Epithelial cell of esophagus (primary cell): Measurements from ENCODE around the gene PFDN2.

Experiments used
- DNase-seq: peaks from one replicate; pipeline ENCODE4 v3.0.0; 2010; ENCODE audit warnings: low read depth
- H3K4me3 ChIP-seq: 2 replicates; pipeline ENCODE4 v1.5.1; 2011; ENCODE audit warnings: mild to moderate bottlenecking, low read length, control low read depth
- TF ChIP-seq, protein P1 (sequence below): IDR thresholded peaks from 2 replicates; pipeline ENCODE4 v1.5.1; 2011; ENCODE audit warnings: low read depth, mild to moderate bottlenecking, low read length, control low read depth, inconsistent platforms; ENCODE audit not compliant: insufficient read depth; ENCODE audit errors: missing control alignments

Gene PFDN2

GRCh38 chr1:161106431-161106830 lies 11.4 kb downstream of the PFDN2 start:
- no peak overlapping the region for H3K4me3 ChIP-seq
- TF ChIP-seq, protein P1, sequence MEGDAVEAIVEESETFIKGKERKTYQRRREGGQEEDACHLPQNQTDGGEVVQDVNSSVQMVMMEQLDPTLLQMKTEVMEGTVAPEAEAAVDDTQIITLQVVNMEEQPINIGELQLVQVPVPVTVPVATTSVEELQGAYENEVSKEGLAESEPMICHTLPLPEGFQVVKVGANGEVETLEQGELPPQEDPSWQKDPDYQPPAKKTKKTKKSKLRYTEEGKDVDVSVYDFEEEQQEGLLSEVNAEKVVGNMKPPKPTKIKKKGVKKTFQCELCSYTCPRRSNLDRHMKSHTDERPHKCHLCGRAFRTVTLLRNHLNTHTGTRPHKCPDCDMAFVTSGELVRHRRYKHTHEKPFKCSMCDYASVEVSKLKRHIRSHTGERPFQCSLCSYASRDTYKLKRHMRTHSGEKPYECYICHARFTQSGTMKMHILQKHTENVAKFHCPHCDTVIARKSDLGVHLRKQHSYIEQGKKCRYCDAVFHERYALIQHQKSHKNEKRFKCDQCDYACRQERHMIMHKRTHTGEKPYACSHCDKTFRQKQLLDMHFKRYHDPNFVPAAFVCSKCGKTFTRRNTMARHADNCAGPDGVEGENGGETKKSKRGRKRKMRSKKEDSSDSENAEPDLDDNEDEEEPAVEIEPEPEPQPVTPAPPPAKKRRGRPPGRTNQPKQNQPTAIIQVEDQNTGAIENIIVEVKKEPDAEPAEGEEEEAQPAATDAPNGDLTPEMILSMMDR = no peak
- DNase-seq = peak; percentile 51

DNA sequence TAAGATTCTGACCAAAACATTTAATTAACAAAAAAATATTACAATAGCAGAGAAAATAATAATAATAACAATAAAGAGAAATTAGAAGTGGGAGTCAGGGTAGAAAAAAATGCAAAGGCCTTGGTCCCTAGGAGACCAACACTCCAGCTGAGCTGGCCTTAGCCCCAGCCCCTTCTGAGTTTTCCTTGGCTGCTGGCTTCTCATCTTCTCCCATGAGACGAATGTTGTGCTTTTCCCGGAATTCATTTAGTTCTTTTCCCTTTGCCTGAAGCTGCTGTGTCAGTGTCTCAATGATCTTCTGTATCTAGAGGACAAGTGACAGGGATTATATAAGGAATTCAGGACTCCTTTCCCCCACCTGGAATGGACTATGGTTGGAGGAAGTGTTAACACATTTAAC lies 17.3 kb downstream of the PFDN2 start:
- TF ChIP-seq, protein P1 = no peak
- H3K4me3 ChIP-seq = no peak overlapping the region
- no peak for DNase-seq

GRCh38 chr1:161099090-161099802 lies 18.6 kb downstream of the PFDN2 start:
- no peak overlapping the region for H3K4me3 ChIP-seq
- no peak for DNase-seq
- TF ChIP-seq, protein P1 = no peak

DNA sequence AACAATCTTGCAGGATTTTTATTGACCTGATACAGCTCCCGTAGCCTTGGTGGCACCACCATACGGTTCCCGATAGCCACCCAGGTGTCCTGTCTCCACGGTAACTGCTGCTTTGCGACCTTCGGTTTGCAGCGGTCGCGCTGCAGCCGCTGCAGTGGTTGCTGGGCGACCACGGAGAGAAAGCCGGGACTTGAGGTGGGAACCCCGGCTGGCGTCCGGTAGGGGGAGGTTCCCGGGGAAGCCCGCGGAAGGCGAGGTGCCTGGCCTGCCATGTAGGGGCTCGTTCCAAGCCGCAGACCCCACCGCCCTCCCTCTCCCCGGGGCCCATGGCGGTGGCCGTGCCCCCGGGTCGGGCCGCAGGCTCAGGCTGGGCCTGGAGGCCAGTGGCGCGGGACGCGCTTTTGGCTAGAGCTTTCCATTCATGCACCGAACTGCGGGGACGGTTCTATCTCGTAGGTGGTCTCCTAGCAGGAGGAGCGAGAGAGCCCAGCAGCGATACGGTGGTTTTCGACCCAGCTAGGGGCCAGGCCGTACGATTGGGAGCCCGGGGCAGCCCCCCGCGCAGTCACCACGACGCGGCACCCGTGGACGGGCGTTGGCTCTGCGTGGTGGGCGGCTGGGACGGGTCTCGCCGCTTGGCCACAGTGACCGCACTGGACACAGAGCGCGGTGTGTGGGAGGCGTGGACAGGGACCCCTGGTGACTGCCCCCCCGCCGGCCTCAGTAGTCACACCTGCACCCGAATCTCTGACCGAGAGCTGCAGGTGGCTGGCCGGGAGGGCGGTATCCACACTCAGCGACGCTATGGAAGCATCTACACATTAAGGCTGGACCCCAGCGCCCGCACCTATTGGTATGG lies 19.4 kb downstream of the PFDN2 start, which contains the start of gene KLHDC9:
Gene KLHDC9, plus strand, starts transcription at position 152 of the 859 bp plus-strand sequence. Its CDS starts 175 bp downstream, at position 327.
- TF ChIP-seq, protein P1 = no peak
- H3K4me3 ChIP-seq = peak within 1 kb of the TSS; percentile 48
- DNase-seq = peak; percentile 68

GRCh38 chr1:161096530-161096929 lies 21.3 kb downstream of the PFDN2 start:
- no peak overlapping the region for H3K4me3 ChIP-seq
- TF ChIP-seq, protein P1 = no peak
- DNase-seq = peak; percentile 90

- DNase-seq = no peak
These were observed 21.8 kb downstream of the PFDN2 start for GRCh38 chr1:161096015-161096414.

More at GRCh38 chr1:161096015-161096414, 21.8 kb downstream of the PFDN2 start:
- H3K4me3 ChIP-seq = no peak overlapping the region
- TF ChIP-seq, protein P1 = no peak
